VCaP (cell line): ENCODE measurements around the gene PARP1.

Source experiments
- H3K27ac ChIP-seq: fragments of 450-650 bp; 2 replicates; pipeline ENCODE4 v1.5.1; 2017
- CTCF ChIP-seq: fragments of 450-650 bp; conservative IDR thresholded peaks from 2 replicates; pipeline ENCODE4 v1.5.1; 2017; ENCODE audit warnings: mild to moderate bottlenecking, moderate library complexity

The PARP1 gene

GRCh38 chr1:226320930-226321329, 87.0 kb downstream of the PARP1 start:
- no peak for TF ChIP-seq CTCF

GRCh38 chr1:226318471-226318870, 89.4 kb downstream of the PARP1 start:
- TF ChIP-seq CTCF: no peak
- no peak overlapping the region for H3K27ac ChIP-seq

More at GRCh38 chr1:226320930-226321329, 87.0 kb downstream of the PARP1 start:
- H3K27ac ChIP-seq: no peak overlapping the region

GRCh38 chr1:226314055-226314454, 93.8 kb downstream of the PARP1 start:
- H3K27ac ChIP-seq: no peak overlapping the region
- TF ChIP-seq CTCF: no peak

- no peak overlapping the region for H3K27ac ChIP-seq
- TF ChIP-seq CTCF: no peak
Measured at GRCh38 chr1:226312065-226312464, 95.8 kb downstream of the PARP1 start.

- no peak overlapping the region for H3K27ac ChIP-seq
- TF ChIP-seq CTCF: no peak
Measured at GRCh38 chr1:226311376-226311775, 96.5 kb downstream of the PARP1 start.
